Stromal cell of bone marrow (primary cell): ENCODE results near the gene GRB10.
A peak's percentile ranks its signal among the peaks of the same experiment; 100 is the strongest.

ENCODE experiments used
- DNase-seq: peaks from one replicate; pipeline ENCODE4 v3.0.0-alpha.2; 2012; ENCODE audit warnings: low read depth

Gene GRB10

GRCh38 chr7:50632561-50633413 is 149.9 kb downstream of the GRB10 start:
- DNase-seq, result no peak

- DNase-seq, result no peak
Observed at GRCh38 chr7:50631639-50632038, 151.1 kb downstream of the GRB10 start.

- no peak for DNase-seq
Observed at GRCh38 chr7:50631100-50631499, 151.6 kb downstream of the GRB10 start.

DNA sequence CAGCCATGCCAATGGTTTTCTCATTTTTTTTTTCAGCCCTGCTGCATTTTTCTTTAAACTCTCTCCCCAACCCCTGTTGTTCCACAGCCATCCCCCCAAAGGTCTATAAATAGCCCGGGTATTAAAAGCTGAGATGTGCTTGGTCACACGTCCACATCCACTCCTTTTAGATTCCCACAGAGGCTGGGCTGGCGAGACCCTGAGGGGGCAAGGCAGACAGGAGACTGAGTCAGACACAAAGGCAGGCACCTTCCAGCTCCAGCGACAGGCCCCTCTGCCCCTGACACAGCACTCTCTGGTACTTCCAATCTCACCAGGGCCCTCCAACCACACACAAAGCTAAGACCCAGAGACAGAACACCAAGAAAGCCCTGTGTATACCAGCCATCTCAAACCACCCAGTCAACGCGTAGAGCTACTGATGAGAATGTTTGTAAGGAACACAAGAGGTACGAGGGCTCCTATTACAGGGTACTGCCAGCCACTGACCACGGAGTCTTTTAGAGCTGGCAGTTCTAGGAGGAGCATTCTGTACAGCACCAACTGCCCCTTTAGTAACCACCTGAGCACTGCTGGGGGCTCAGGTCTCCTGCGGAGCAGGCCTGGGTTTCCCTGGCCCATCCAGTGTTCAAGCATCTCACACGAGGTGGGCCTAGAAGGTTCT is 153.3 kb downstream of the GRB10 start:
- DNase-seq, result no peak

DNA sequence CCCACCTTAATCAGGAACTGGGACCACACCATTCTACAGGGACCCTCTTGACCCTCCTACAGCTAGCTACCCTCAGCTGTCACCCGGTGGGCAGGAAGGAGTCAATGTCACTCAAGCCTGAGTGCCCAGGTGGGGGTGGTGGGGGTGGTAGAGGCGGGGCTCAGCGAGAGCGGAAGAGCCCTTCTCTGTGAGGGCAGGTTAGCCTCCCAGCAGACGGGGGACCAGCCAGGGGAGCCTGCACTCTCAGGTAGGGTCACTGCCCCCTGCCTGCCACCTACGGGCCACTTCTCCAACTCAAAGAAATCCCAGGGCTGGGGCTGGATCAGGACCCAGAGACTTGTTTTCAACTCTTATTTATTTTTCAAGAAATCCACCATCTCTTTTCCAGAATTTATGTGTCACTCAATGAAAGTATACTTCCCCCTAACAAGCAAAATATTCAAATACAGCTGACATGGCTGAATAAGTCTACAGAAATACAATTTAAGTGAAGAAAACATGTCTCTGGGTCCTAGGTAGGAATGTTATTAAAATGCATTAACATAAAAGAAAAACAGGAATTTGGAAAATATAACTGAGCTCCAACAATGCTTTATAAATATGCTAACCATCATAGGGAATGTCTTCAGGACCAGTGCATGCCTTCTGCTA is 154.1 kb downstream of the GRB10 start:
- no peak for DNase-seq

DNA sequence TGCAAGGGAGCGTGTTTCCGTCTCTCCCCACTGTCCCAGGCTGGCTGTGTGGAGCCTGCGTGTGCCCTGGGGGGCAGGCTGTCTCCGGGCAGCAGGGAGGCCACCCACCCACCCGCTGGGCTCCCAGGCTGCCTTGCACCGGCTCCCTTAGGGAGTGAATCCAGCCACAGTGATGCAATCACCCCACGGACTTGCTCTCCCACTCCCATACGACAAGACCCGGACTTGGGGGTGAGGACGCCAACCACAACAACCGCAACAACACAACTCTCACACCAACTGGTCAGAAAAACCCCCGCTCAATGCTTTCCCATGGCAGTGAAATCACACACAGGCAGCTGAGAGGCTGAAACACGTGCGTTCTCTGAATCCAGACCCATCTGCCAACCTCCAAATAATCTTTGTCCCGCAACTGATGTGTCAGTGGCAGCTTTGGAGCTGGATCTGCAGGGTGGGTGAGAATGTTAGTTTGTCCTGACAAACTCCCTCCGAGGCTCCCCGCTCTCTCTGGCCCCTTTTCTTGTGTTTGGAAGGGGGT is 154.8 kb downstream of the GRB10 start:
- DNase-seq, result no peak

GRCh38 chr7:50626286-50626685 is 156.4 kb downstream of the GRB10 start:
- DNase-seq, result no peak

DNA sequence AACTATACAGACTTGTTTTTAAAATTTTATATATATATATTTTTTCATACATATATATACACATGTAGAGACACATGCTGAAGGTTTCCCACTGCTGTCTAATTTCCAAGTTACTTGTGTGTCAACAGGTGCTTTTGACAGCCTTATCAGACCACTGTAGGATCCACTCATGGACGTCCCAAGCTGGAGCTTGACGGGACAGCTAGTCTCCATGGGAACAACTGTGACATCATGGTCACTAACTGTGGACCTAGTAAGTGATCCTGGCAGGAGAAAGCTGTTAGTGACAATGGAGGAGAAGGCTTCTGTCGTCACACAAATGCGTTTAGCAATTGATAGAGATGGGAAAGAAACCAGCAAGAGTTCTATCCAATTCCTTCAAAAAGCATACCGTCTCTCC is 157.3 kb downstream of the GRB10 start:
- DNase-seq, result no peak

DNA sequence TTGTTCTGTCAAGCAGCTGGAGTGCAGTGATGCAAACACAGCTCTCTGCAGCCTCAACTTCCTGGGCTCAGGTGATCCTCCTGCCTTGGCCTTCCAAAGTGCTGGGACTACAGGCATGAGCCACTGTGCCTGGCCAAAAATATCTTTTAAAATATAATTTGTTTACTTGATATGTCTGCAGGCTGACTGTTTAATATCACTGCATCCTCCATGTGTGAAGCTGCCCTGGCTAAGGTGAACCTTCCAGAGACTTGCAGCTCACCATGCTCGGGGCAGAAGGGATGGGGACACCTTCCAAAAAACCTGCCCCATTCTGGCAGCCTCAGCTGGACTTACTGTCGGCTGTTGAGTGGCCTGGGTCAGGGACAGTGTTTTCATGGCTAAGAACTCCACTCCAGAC is 159.9 kb downstream of the GRB10 start:
- no peak for DNase-seq

DNA sequence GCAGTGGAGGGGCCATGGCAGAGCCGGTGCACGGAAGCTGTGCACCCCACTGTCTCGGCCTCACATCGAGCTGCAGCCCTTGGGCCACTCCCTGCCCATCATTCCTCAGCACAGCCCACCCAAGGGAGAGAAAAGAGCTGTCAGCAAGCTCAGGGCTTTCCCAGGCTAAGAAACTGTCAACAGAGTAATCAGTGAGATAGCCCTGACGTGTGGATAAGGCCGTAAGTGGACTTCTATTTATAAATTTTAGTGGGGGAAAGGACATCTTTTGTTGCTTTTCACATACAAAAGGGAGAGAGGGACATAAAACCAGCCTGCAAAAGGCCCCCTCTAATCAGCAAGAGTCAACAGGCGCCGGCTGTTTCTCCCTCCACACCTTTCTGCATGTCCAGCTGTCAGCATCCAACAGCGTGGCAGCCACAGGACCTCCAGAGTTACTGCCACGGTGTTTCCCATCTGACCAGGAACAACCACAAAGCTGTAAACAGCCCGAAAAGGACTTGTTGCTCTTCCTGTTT is 160.7 kb downstream of the GRB10 start:
- DNase-seq, result no peak

DNA sequence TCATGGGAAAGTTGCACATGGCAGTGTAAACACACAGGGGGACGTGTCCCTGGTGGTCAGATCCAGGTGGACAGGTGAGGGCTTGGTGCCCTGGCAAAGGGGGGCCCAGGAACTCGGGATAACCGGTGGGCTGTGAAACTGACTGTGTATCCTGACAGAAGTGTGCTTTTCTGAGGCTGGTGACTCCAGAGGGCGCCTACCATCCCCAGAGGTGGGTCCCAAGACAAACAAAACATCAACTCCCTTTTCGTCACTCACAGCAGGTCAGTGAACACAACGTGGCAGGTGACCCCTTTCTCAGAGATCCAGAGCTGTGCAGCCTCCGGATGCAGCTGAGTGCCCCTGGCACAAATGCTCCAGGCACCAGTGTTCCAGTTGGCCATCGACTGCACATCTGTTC is 161.5 kb downstream of the GRB10 start:
- no peak for DNase-seq

DNA sequence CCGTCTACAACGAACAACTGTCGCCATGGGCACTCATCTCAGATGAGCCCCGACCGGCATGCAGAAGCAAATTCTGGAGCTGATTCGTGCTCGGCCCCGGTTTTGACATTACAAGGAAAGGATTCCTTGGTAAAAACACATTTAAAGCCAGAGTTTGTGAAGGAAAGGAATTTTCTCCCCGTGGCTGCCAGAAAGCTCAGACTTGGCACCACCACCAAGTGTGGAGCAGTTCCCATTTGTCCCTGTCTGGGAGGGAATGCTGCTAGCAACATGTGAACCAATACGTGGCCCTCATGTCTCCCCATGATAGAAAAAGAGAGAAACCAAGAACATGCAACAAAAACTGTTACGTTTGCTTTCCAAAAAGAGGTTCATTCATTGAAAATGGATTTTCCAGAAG is 162.3 kb downstream of the GRB10 start:
- DNase-seq, result no peak

- no peak for DNase-seq
Observed at GRCh38 chr7:50619684-50620083, 163.0 kb downstream of the GRB10 start.

DNA sequence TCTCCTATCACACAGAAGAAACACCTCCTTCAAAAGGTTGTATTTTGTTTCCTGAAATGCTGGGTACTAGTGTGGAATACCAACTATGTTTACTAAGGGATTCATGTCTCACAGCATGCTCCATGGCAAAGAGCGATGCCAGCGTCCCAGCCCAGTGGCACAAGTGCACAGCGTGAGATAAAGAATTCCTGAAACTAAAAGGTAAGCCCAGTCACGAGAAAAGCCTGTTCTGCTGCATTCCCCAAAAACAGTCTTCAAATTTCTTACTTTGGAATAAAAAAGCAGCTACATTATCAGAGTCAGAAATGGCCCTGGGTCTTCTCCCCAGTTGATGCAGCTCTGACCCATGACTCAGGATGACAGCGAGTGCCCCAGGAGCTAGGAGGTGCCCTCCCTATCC is 164.4 kb downstream of the GRB10 start:
- DNase-seq, result no peak

DNA sequence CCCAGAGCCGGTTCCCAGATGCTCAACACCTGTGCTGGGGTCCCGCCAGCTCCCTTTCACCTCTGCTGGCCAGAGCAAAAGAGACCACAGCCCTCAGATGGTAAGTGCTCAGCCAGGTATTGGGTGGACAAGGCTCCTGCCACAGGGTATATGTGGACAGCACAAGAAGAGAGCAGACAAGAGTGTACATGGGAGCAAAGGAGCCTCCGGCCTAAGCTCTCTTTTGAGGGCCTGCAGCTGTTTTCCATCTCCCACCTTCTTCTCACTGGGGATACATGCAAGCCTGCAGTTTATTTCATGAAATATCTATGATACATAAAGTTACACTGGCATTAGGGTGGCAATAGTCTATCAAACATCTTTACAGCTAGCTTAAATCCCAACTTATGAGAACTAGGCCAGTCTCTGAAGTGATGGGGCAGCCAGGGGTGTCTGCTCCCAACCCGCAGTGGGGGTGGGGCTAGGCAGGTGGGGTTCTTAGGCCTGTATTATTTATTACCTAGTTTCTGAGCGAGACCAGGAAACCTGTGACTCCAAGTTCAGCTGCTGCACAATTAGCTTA is 167.1 kb downstream of the GRB10 start:
- DNase-seq, result no peak

- DNase-seq, result no peak
Observed at GRCh38 chr7:50614721-50615518, 167.8 kb downstream of the GRB10 start.

- no peak for DNase-seq
Observed at GRCh38 chr7:50613473-50613872, 169.2 kb downstream of the GRB10 start.

GRCh38 chr7:50612704-50613103 is 170.0 kb downstream of the GRB10 start:
- DNase-seq, result no peak

DNA sequence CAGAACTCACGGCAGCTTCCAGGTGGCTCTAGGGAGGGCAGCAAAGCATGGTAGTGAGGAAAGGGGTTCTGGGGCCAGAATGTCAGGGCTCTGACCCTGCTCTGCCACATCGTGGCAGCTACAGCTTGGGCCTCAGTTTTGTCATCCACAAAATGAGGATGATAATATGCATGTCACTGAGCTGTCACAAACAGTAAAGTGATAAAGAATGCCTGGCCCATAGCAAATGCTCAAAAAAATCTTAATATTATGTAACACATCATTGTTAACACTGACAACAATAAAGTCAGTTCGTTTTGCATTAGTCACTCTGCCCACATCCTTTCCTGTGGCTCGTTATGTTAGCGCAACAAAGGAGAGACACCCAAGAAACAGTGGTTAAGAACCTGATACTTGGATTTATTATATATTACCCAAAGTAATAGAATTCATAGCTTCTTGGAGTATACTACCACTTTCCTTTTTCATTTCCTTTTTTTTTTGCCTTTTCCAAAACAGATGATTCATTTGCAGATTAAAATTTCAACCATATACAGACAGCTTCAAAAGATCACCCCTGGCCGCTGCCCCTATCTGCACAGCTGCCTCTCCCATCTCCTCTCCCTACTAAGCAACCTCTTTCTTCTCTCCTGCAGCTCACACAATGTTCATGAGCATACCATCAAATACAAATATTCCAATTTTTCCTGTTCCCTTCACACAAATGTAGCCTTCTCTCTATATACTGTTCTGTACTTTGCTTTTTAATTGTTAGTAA is 172.0 kb downstream of the GRB10 start:
- DNase-seq, result peak; percentile 29

GRCh38 chr7:50608196-50608906 is 174.3 kb downstream of the GRB10 start:
- DNase-seq, result no peak
